NCI-H2107 (cell line): ENCODE results near the gene AUH.
"Not testable (repeated sequence)": the region's sequence is repeated elsewhere in the genome, so short reads cannot be mapped to it uniquely, and the experiment has no call there.

ENCODE experiments used
- DNase-seq: peaks from one replicate; lab custom pipeline; 2025; lab: John Stamatoyannopoulos, UW

The AUH gene

GRCh38 chr9:91361291-91362050, at the start of gene AUH:
TSS of gene AUH (minus strand) at chr9:91361918. CDS start at chr9:91361889, 29 bp downstream.
- DNase-seq, result peak; percentile 47

- DNase-seq, result no peak
These were observed 49.5 kb upstream of the AUH start for GRCh38 chr9:91411096-91411771.

DNA sequence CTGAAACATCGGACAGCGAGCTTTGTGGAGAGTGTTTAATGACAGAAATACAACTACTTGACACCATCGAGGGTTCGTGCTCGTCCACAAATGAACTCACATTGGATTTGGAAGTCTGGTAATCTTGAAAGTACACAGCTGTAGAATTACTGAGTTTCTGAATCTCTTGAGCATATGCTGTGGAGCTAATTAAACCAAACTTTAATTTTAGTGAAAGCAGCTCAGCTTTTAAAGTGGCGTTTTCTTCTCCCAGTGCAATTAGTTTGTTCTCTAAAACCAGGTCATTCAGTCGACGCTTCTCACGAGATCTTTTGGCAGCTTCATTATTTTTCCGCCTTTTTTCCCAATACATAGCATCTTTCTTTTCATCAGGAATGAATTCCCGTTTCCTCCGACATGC, 48.4 kb upstream of the AUH start:
- DNase-seq, result no peak

GRCh38 chr9:91408475-91408874, 46.8 kb upstream of the AUH start:
- no peak for DNase-seq

- DNase-seq, result no peak
These were observed 46.0 kb upstream of the AUH start for GRCh38 chr9:91407580-91408318.

GRCh38 chr9:91405343-91406077, 43.8 kb upstream of the AUH start:
- no peak for DNase-seq

DNA sequence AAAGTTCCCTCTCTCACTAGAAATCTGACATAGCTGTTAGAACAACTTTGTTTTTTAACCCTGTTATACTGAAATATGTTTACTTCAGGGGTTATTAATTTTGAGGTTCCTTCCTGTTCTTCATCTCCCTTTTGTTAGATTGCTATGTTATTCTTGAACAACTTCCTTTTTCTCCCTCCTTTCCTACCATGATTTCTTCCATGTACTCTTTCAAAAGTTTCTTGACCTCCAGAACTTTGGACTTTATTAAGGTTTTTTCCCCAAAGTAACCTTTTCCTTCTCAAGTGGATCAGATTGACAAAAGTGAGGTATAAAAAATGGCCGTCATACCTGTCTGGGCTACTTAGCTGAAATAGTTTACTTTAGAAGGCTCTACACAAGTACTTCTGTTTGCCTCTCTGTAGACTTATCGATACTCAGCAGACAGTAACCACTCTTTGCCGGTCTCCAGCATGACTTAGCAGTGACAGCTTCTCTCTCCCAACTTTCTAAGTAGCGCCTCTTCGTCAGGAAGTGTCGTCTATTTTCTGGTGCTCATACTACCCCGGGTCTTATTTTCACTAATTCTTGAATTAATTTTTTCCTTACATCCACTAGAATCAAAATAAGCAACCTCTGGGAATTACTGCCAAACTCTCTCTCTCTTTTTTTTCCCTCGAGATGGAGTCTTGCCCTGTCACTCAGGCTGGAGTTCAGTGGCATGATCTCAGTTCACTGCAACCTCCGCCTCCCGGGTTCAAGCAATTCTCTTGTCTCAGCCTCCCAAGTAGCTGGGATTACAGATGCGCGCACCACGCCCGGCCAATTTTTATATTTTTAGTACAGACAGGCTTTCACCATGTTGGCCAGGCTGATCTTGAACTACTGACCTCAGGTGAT, 42.2 kb upstream of the AUH start:
- no peak for DNase-seq

- DNase-seq, result no peak
These were observed 37.2 kb upstream of the AUH start for GRCh38 chr9:91398926-91399325.

GRCh38 chr9:91395553-91396471, 34.1 kb upstream of the AUH start:
- DNase-seq, result no peak

- no peak for DNase-seq
These were observed 33.4 kb upstream of the AUH start for GRCh38 chr9:91395106-91395552.

DNA sequence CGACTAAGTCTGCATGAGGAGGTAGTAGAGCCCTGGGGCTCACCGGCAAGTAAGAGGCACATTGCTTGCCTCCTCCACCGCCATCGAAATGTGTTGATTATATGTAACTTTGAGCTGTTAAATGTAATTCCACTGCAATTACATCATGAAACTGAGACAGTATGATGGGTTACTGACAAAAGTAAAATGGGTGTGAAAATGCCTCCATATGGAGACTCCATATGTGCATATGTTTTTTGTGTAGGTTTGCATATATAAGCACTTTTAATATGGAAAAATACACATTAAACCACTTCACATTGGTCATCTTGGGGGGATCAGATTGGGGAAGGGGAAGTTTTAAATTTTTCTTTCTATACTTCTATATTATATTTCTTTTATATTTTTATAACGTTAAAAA, 32.1 kb upstream of the AUH start:
- no peak for DNase-seq

GRCh38 chr9:91392435-91392834, 30.7 kb upstream of the AUH start:
- no peak for DNase-seq

- DNase-seq, result no peak
These were observed 30.1 kb upstream of the AUH start for GRCh38 chr9:91391818-91392217.

GRCh38 chr9:91391412-91391811, 29.7 kb upstream of the AUH start:
- DNase-seq, result no peak

DNA sequence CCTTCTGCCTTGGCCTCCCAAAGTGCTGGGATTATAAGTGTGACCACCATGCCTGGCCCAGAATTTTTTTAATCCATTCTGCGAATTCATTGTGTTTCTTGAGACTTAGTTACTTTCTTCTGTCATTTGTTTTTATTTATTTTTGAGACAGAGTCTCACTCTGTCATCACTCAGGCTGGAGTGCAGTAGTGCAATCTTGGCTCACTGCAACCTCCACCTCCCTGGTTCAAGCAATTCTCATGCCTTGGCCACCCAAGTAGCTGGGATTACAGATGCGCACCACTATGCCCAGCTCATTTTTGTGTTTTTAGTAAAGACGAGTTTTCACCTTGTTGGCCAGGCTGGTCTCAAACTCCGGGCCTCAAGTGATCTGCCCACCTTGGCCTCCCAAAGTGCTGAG, 28.0 kb upstream of the AUH start:
- not testable (repeated sequence) for DNase-seq

DNA sequence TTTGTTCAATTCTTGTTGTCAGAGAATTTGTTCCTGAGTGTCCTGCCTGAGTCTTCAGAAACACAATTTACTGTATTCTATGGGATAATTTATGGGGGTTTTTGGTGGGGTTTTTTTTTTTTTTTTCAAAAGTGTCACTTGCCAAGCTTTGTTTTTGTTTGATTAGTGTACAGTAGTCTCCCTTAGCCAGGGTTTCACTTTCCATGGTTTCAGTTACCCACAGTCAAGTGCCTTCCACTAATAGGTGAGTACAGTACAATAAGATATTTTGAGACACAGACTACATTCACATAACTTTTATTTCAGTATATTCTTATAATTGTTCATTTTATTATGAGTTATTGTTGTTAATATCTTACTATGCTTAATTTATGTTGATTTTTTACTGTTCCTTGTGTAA, 25.0 kb upstream of the AUH start:
- DNase-seq, result no peak

GRCh38 chr9:91384954-91385353, 23.2 kb upstream of the AUH start:
- DNase-seq, result no peak

DNA sequence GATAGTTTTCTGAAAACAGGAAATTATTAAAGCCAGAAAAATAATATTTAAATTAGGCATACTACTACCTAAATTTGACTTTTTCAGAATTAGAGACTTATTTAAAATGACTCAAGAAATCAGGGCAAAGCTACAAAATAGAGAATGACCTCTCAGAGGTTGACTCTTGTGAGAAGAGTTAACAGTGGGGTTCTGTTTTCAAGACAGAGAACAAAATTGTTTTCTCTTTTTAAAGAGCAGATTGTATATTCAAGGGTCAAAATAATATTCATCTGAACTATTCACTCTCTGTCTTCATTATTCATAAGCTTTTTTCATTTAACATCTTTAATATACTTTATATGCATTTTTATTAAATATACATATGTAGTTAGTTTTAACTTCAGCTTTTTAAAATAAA, 21.9 kb upstream of the AUH start:
- no peak for DNase-seq

GRCh38 chr9:91382298-91382697, 20.6 kb upstream of the AUH start:
- DNase-seq, result no peak

DNA sequence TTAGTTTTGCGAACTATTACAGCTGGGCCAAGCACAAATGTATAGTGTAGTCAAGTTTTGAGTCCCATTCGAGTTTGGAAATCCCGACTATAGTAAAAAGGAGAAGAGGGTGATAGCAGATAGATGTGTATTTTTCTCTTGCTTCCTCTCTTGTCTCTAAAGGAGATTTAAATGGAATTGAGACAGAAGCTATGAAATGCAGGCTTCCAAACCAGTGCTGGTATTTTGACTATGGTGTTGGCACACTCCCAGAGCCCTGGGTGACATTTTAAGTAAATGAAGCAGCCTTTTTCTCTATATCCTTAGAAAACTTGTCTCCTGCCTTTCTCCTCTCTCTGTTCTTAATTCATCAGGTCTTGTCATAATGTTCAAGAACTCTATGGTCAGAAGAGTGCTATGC, 17.7 kb upstream of the AUH start:
- DNase-seq, result no peak
